SU-DHL-6 (cell line): ENCODE results near the gene FRS2.

Source experiments
- H2AFZ ChIP-seq: fragments of 200-600 bp; sonication (generic); 2 replicates; pipeline ENCODE4 v1.6.1; 2014; ENCODE audit warnings: low read depth, mild to moderate bottlenecking, moderate library complexity, mixed read lengths, antibody characterized with exemption, low read length; ENCODE audit not compliant: severe bottlenecking
- H3F3A ChIP-seq: fragments of 200-600 bp; shearing (Covaris generic); 2 replicates; pipeline ENCODE4 v1.6.0; 2016; ENCODE audit warnings: antibody characterized with exemption, mild to moderate bottlenecking; ENCODE audit not compliant: insufficient read depth
- H3K27ac ChIP-seq: fragments of 200-600 bp; sonication (generic); 2 replicates; pipeline ENCODE4 v1.5.1; 2016; ENCODE audit warnings: low read depth, mild to moderate bottlenecking, low read length, moderate library complexity, mixed read lengths
- H3K27me3 ChIP-seq: fragments of 200-600 bp; sonication (generic), shearing (Covaris generic); 2 replicates; pipeline ENCODE4 v1.6.0; 2014; ENCODE audit warnings: mild to moderate bottlenecking, low read length
- H3K36me3 ChIP-seq: fragments of 200-600 bp; sonication (generic); 2 replicates; pipeline ENCODE4 v1.6.1; 2014; ENCODE audit warnings: mild to moderate bottlenecking, low read length, mixed read lengths
- H3K4me2 ChIP-seq: fragments of 300-600, 200-600 bp; shearing (Covaris generic), sonication (generic); 2 replicates; pipeline ENCODE4 v1.6.0; 2014; ENCODE audit warnings: low read length, low read depth, mild to moderate bottlenecking; ENCODE audit not compliant: poor library complexity, severe bottlenecking
- H3K4me3 ChIP-seq: fragments of 200-600 bp; sonication (generic); 2 replicates; pipeline ENCODE4 v1.5.1; 2014; ENCODE audit warnings: antibody characterized with exemption, low read length, mild to moderate bottlenecking, mixed read lengths; ENCODE audit not compliant: insufficient read depth, poor library complexity, severe bottlenecking
- H3K79me2 ChIP-seq: fragments of 200-600 bp; sonication (generic); 2 replicates; pipeline ENCODE4 v1.6.1; 2014; ENCODE audit warnings: mild to moderate bottlenecking, low read length, moderate library complexity; ENCODE audit not compliant: insufficient read depth
- H3K9ac ChIP-seq: fragments of 200-600 bp; sonication (generic); 2 replicates; pipeline ENCODE4 v1.7.0; 2014; ENCODE audit warnings: mild to moderate bottlenecking, low read length
- H3K9me2 ChIP-seq: fragments of 200-600 bp; sonication (generic); replicated peaks from 2 replicates; pipeline ENCODE4 v1.6.1; 2014; ENCODE audit warnings: low read length; ENCODE audit not compliant: insufficient read depth
- H3K9me3 ChIP-seq: fragments of 200-600 bp; sonication (generic); 2 replicates; pipeline ENCODE4 v1.6.1; 2014; ENCODE audit warnings: low read length, mixed read lengths; ENCODE audit not compliant: insufficient read depth
- H4K20me1 ChIP-seq: fragments of 200-600 bp; sonication (generic); 2 replicates; pipeline ENCODE4 v1.6.1; 2014; ENCODE audit warnings: low read depth, mild to moderate bottlenecking, antibody characterized with exemption, low read length, moderate library complexity, mixed read lengths
- CTCF ChIP-seq: fragments of 200-600 bp; sonication (generic); IDR thresholded peaks from one replicate; pipeline ENCODE4 v1.5.1; 2017; ENCODE audit warnings: antibody characterized with exemption, mild to moderate bottlenecking, low read length, moderate library complexity; ENCODE audit not compliant: insufficient read depth, poor library complexity, severe bottlenecking
- EZH2phosphoT487 ChIP-seq: fragments of 200-600 bp; sonication (generic), shearing (Covaris generic); conservative IDR thresholded peaks from 2 replicates; pipeline ENCODE4 v1.6.1; 2018; ENCODE audit warnings: mild to moderate bottlenecking, antibody characterized with exemption, low read length, moderate library complexity, mixed read lengths

The FRS2 gene

GRCh38 chr12:69575346-69575745, 105.2 kb downstream of the FRS2 start:
- H3K4me2 ChIP-seq: no peak overlapping the region
- H3K27me3 ChIP-seq: no peaks in the 10 kb centered on the region
- no peak for TF ChIP-seq EZH2phosphoT487
- TF ChIP-seq CTCF: no peak
- H3F3A ChIP-seq: 0 out of 2 replicates have a peak, but pooled peaks cover 4% of the 10 kb centered on the region
- H3K9me3 ChIP-seq: no peaks in the 10 kb centered on the region
- no peak overlapping the region for H3K27ac ChIP-seq
- no peaks in the 10 kb centered on the region for H3K9me2 ChIP-seq
- no peaks in the 10 kb centered on the region for H3K79me2 ChIP-seq
- no peaks in the 10 kb centered on the region for H4K20me1 ChIP-seq
- no peak overlapping the region for H3K4me3 ChIP-seq
- H2AFZ ChIP-seq: no peak overlapping the region
- no peak overlapping the region for H3K9ac ChIP-seq
- H3K36me3 ChIP-seq: peaks cover 8% of the 10 kb centered on the region

- no peak for TF ChIP-seq CTCF
- TF ChIP-seq EZH2phosphoT487: no peak
- H3K27me3 ChIP-seq: no peaks in the 10 kb centered on the region
- H3K9me3 ChIP-seq: no peaks in the 10 kb centered on the region
- H3K36me3 ChIP-seq: no peaks in the 10 kb centered on the region; the same call in 1 of the 2 replicates
- no peaks in the 10 kb centered on the region for H3K9me2 ChIP-seq
- 0 out of 2 replicates have a peak, but pooled peaks cover 4% of the 10 kb centered on the region for H3F3A ChIP-seq
- H3K27ac ChIP-seq: no peak overlapping the region
- H4K20me1 ChIP-seq: no peaks in the 10 kb centered on the region
- no peaks in the 10 kb centered on the region for H3K79me2 ChIP-seq
- no peak overlapping the region for H3K4me2 ChIP-seq
- no peak overlapping the region for H3K4me3 ChIP-seq
- no peak overlapping the region for H3K9ac ChIP-seq
- no peak overlapping the region for H2AFZ ChIP-seq
These were observed 108.1 kb downstream of the FRS2 start for GRCh38 chr12:69578283-69578682.

DNA sequence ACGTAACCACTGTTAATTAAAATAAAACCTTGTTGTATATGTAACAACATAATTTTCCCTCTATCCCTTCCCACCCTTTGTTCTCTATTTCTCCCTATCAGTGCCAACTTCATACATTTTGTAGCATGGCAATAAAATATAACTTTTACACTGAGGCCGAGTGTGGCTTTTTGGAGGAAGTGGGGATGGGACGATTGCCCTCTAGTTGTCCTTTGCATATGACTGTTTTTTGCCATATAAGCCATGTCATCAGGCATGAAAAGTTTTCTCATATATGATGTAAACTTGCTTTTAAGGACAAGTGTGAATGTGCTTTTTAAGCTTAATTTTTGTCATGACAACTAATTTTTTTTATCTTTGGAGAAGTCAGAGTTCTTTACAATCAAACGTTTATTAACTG, 108.8 kb downstream of the FRS2 start:
- H3K9ac ChIP-seq: no peak overlapping the region
- H4K20me1 ChIP-seq: no peaks in the 10 kb centered on the region
- no peaks in the 10 kb centered on the region for H3K79me2 ChIP-seq
- no peak overlapping the region for H2AFZ ChIP-seq
- no peaks in the 10 kb centered on the region for H3K9me3 ChIP-seq
- H3K4me2 ChIP-seq: no peak overlapping the region
- H3K36me3 ChIP-seq: no peaks in the 10 kb centered on the region; the same call in 1 of the 2 replicates
- H3K9me2 ChIP-seq: no peaks in the 10 kb centered on the region
- no peak overlapping the region for H3K27ac ChIP-seq
- TF ChIP-seq EZH2phosphoT487 (no peak), CTCF (no peak)
- 0 out of 2 replicates have a peak, but pooled peaks cover 4% of the 10 kb centered on the region for H3F3A ChIP-seq
- H3K4me3 ChIP-seq: no peak overlapping the region
- no peaks in the 10 kb centered on the region for H3K27me3 ChIP-seq

DNA sequence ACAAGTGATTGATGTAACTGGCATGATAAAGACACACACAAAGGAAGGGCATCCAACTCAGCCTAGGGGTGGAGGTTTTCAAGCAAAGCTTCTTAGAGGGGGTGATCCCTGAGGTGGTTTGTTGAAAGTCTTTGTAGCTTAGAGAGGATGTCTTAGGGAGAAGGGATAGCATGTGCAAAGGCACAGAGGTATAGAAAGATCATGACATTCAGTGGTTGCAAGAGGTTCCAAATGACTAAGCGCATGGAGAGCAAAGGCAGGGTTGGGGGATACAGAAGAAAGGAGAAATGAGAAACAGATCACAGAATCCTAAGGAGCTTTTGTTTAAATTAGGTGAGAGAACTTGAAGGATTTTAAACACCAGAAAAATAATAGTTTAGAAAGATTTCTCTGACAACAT, 109.9 kb downstream of the FRS2 start:
- no peak overlapping the region for H3K9ac ChIP-seq
- no peaks in the 10 kb centered on the region for H3K79me2 ChIP-seq
- no peak overlapping the region for H2AFZ ChIP-seq
- no peak overlapping the region for H3K27ac ChIP-seq
- TF ChIP-seq CTCF (no peak), EZH2phosphoT487 (no peak)
- no peak overlapping the region for H3K4me3 ChIP-seq
- no peaks in the 10 kb centered on the region for H4K20me1 ChIP-seq
- H3F3A ChIP-seq: 0 out of 2 replicates have a peak, but pooled peaks cover 4% of the 10 kb centered on the region
- no peaks in the 10 kb centered on the region for H3K27me3 ChIP-seq
- H3K36me3 ChIP-seq: no peaks in the 10 kb centered on the region
- H3K4me2 ChIP-seq: no peak overlapping the region
- H3K9me3 ChIP-seq: no peaks in the 10 kb centered on the region
- H3K9me2 ChIP-seq: no peaks in the 10 kb centered on the region
